Suprapubic skin (tissue), 3 donors: Measurements from ENCODE around the gene GBP4.

Experiments
- CTCF ChIP-seq, 2 donors: fragments of 200-600 bp in 1 of 2; fragments of 450-650 bp in 1 of 2; sonication (generic) in 1 of 2; IDR thresholded peaks; one replicate each; pipeline ENCODE4 v1.5.1; 2016 to 2019; ENCODE audit warnings: antibody characterized with exemption in 2 of 2, mild to moderate bottlenecking in 1 of 2, moderate library complexity in 1 of 2
- POLR2A ChIP-seq, 2 donors: fragments of 450-650 bp; IDR thresholded peaks; one replicate each; pipeline ENCODE4 v1.6.1; 2017; ENCODE audit warnings: antibody characterized with exemption in 2 of 2, mild to moderate bottlenecking in 2 of 2, moderate library complexity in 2 of 2

DNA sequence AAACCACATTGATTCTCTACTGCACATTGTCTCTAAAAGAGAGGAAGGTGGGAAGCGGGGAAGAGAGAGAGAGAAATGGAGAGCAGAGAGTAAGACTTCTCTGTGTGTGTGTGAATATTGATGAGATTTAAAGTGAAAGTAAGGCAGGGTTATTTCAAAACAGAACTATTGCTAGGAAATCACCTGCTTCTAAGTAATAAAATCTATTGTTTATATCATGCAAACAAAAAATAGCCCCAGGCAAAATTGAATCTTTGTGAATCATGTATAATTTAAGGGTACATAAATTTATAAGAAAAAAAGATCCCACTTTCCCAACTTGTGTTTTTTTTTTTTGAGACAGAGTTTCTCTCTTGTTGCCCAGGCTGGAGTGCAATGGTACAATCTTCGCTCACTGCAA lies 21.8 kb downstream of the GBP4 start:
- TF ChIP-seq CTCF (IDR thresholded peaks at IDR 0.05) = no peak
- no peak for TF ChIP-seq POLR2A (IDR thresholded peaks at IDR 0.05)
